SIG-M5 (cell line): ENCODE measurements around the gene ECE2.

ENCODE experiments used
- DNase-seq: peaks from one replicate; lab custom pipeline; 2025; lab: John Stamatoyannopoulos, UW

The ECE2 gene

DNA sequence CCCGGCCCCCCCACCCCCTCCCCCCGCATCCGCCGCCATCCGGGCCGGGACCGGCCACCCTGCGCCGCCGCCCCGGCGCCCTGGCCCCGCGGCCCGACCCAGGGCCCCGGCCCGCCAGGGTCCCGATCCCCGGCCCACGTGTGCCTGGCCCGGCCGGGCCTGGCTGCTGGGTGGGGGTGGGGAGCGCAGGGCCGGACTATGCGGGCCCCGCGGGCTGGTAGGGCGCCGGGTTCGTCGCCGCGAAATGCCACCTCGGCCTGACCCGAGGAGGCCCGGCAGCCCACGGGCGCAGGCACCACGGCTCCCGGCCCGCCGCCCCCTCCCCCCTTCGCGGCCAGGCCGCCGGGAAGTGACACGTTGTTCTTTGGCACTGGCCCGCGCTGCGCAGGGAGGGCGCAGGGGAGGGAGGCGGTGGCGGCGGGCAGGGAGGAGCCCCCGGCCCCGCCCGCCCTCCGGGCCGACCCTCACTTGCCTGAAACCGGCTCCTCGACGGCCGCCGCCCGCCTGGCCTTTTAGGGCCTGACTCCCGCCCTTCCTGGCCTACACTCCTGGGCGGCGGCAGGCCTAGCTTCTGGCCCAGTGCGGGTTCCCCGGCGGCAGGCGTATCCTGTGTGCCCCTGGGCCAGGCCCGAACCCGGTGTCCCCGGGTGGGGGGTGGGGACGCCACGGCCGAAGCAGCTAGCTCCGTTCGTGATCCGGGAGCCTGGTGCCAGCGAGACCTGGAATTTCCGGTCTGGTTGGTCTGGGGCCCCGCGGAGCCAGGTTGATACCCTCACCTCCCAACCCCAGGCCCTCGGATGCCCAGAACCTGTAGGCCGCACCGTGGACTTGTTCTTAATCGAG is 39.1 kb downstream of the ECE2 start:
- DNase-seq = no peak

DNA sequence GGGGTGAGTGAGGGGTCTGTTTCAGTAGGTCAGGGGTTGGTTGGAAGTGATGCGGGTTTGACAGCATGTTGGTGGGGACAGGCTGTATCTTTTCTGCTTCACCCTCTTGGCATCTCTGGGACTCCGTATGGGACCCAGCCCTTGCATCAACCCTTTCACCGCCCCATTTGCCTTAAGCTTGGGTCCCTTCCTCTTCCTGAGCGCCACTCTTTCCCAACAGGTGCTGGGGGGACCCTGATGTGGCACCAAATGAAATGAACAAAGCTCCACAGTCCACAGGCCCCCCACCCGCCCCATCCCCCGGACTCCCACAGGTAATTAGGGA is 39.7 kb downstream of the ECE2 start:
- DNase-seq = no peak

DNA sequence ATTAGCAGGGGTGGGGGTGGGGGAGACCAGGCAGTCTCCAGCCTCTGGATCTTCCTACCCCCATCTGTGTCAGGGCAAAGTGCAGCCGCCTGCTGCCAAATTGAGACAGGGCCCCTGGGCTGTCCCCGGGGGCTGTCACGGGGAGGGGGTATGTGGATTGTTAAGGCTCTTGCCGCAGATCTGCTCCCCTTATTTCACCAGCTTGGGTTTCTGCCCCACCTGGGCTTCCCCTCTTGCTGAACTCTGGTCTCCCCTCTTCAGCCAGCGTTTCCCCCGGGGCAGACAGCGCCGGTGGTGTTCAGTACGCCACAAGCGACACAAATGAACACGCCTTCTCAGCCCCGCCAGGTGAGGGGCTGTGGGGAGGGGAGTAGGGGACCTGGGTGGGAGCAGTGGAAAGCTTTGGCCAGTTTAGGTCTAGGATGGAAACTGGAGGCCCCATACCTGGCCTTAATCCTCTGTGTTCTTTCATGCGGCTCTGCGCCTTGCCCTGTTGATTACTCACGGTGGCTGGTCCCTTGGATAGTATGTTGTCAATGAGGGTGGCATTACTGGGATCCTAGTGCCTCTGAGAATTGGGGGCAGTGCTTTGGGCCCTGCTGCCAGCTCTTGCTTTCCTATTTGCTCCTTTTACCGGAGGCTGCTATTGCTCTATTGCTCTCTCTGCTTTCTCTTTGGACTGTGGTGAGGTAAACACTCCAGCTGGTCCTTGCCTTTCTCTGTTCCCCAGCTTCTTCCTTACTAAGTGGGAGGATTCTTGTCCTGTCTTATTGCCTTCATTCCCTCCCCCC is 40.2 kb downstream of the ECE2 start:
- no peak for DNase-seq

DNA sequence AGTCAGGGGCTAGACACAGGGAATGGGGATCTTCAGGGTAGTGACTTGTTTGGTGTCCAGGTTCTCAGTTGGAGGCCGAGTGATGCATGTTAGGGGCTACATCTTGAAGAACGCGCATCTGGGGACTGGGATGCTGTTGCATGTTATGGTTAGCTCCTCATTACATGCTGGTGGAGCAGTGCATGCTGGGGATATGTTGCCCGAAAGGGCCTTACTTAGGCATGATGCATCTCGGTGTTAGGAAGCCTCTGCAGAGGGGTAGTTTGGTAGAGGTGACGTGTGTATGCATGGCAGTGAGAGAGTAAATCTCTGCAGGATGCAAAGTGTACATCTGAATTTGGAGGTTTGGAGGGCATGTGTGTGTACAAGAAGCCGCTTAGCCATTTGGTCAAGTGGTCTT is 41.0 kb downstream of the ECE2 start:
- no peak for DNase-seq

DNA sequence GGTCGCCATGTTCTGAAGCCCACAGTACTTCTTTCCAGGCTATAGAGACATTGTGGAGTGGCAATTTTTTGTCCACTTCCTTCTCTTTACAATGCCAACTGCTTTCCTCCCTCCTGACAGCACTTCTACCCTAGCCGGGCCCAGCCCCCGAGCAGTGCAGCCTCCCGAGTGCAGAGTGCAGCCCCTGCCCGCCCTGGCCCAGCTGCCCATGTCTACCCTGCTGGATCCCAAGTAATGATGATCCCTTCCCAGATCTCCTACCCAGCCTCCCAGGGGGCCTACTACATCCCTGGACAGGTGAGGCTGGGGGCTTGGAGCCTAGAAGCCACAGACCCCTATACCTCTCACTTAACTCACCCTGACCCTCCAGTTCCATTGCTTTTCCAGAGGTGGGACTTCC is 41.4 kb downstream of the ECE2 start:
- DNase-seq = no peak

DNA sequence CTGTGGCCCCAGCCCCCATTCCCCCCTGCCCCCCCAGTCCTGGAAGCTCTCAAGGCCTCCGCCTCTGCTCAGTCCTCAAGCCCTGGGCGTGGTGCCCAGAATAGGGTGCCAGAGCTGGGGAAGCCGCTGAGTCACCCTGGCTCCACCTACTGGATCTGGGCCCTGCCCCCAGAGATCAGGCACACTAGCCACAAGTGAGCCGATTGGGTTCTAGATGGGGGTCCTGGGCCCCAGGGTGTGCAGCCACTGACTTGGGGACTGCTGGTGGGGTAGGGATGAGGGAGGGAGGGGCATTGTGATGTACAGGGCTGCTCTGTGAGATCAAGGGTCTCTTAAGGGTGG is 44.3 kb downstream of the ECE2 start:
- no peak for DNase-seq

DNA sequence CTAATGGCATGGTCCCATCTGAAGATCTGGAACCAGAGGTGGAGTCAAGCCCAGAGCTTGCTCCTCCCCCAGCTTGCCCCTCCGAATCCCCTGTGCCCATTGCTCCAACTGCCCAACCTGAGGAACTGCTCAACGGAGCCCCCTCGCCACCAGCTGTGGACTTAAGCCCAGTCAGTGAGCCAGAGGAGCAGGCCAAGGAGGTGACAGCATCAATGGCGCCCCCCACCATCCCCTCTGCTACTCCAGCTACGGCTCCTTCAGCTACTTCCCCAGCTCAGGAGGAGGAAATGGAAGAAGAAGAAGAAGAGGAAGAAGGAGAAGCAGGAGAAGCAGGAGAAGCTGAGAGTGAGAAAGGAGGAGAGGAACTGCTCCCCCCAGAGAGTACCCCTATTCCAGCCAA is 45.8 kb downstream of the ECE2 start:
- no peak for DNase-seq

DNA sequence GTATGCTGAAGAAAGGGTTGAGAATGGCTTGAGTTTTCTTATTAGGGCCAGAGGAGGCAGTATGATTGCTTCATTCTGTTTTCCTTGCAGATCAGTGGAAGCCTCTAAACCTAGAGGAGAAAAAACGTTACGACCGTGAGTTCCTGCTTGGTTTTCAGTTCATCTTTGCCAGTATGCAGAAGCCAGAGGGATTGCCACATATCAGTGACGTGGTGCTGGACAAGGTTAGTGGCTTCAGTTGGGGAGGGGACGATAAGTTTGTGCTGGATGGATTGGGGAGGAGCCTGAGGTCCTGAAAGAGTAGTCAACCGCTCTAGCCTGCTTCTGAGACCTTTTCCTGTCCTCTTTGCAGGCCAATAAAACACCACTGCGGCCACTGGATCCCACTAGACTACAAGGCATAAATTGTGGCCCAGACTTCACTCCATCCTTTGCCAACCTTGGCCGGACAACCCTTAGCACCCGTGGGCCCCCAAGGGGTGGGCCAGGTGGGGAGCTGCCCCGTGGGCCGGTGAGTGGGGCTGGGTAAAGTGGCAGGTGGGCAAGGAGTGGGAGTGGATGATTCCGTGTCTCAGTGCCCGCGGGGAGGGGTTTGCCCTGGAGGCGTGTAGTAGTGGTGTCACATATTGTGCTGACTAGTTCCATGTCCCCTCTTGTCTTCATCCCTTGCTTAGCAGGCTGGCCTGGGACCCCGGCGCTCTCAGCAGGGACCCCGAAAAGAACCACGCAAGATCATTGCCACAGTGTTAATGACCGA is 47.1 kb downstream of the ECE2 start:
- peak; percentile 60 for DNase-seq

DNA sequence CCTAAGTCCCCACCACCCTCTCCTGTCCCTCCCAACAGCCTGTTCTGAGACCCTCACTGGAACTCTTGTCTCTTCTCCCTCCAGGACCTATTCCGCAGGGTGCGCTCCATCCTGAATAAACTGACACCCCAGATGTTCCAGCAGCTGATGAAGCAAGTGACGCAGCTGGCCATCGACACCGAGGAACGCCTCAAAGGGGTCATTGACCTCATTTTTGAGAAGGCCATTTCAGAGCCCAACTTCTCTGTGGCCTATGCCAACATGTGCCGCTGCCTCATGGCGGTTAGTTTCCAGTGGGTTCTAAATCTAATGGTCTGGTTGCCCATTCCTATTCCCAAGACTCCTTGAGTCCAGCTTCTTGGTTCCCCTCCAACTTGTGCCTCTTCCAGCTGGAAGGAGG is 47.9 kb downstream of the ECE2 start:
- no peak for DNase-seq

DNA sequence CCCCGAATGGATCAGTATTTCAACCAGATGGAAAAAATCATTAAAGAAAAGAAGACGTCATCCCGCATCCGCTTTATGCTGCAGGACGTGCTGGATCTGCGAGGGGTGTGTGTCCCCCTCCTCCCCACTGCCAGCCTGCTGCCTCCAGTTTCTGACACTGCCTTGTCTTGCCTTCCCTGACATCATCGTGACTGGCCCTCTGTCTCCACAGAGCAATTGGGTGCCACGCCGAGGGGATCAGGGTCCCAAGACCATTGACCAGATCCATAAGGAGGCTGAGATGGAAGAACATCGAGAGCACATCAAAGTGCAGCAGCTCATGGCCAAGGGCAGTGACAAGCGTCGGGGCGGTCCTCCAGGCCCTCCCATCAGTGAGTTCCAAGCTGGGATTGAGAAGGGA is 49.4 kb downstream of the ECE2 start:
- no peak for DNase-seq

DNA sequence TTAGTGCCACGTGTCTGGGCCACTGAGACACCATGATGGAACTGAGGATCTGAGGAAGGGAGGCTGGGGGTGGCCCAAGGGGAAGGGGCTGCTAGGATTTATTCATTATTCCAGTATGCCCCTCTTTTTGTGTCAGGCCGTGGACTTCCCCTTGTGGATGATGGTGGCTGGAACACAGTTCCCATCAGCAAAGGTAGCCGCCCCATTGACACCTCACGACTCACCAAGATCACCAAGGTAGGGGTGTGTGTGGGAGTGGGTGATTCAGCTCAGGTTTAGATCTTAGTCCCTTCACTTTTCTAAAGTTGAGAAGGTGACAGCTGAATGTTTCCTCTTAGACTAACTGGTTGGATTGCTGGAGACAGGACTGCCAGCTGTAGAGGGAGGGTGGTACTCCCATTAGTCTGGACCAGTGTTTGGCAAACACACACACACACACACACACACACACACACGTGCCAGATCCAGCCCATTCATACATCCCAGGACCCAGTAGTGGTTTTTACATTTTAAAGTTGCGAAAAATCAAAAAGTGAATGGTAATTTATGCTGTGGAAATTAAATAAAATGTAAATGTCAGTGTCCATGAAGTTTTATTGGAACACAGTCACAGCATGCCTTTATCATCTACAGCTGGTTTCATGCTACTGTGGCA is 50.0 kb downstream of the ECE2 start:
- no peak for DNase-seq

DNA sequence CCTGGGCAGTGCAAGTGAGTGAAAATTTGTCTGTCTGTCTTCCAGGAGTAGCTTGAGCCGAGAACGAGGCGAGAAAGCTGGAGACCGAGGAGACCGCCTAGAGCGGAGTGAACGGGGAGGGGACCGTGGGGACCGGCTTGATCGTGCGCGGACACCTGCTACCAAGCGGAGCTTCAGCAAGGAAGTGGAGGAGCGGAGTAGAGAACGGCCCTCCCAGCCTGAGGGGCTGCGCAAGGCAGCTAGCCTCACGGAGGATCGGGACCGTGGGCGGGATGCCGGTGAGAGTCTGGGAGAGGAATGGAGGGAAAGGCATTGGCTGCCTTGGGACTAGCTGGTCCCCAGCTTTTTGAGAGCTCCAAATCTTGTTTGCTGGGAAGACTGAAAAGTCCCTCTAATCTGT is 51.3 kb downstream of the ECE2 start:
- DNase-seq = no peak

DNA sequence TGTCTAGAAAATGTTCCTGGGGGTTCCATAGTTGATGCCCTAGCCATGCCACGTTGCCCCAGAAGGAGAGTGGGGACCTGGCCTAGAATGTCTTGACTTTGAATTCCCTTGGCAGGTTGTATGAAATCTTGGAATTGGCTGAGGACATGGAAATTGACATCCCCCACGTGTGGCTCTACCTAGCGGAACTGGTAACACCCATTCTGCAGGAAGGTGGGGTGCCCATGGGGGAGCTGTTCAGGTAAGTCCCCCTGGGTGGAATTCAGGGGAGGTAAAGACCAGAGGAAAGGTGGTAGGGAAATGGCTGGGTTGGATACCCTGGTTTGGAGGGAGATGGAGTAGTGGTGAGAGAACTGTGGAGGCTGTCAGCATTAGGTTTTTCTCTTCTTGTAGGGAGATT is 52.7 kb downstream of the ECE2 start:
- DNase-seq = no peak

DNA sequence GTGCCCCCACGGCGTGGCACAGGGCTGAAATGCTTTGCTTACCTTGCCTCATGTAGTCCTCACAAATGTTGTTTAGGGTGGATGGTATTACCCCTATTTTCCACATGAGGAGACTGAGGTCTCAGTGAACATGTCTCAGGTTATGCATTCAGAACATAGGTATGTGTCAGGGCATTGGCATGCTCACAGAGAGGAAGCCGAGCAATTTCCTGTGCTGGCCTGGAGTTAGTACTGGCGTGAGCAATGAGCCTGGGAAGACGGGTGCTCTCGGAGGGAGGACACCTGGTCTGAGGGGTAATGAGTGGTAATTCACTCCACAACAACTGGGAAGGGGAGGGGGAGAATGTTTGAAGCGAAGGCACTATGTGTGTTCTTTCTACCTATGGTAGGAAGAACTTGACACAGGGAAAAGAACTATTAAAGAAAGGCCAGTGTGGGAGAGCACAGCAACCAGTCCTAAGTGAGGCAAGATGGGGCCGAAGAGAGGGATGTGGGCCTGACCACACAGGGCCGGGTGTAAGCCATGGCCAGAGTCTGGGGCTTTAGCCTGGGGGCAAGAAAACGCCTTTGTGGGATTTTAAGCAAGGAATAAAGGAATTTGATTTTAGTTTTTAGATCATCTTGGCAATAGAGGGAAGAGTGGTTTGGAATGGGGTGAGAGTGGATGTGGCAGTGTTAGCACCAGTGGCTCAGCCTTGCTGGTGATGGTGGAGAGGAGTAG is 56.7 kb downstream of the ECE2 start:
- DNase-seq = no peak

DNA sequence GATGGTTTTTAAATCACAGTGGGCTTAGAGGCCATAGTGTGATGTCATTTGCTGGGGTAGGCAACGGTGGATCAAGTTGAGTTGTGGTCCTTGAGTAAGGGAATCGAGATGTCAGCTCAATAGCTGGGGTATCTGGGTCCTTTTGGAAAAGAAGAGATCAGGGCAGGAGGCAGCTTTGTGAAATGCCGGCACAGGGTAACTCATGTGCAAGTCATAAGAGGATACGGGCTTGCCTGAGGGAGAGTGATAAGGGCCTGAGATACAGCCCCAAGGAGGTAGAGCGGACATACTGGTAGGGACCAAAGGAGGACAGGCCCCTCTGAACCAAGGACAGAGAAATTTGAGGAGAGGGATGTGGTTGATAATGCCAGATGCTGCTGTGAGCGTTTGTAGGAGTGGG is 57.4 kb downstream of the ECE2 start:
- no peak for DNase-seq

DNA sequence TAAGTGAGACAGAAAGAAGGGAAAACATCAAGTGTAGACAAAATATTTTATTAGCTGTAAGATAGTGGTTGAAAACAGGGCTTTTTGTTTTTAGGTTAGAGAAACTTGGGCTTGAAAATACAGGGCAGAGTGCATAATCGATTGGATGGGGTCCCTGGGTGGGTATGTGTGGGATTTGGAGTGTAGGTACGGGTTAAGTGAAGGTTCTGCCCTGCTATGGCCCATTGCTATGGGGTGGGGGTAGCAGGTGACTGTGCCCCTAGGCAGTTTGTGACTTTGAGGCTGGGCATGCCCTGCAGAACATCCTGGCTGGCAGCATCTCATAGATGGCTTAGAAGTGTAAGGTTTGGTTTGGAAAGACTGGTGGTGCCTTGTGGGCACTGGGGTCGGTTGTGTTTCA is 57.9 kb downstream of the ECE2 start:
- no peak for DNase-seq

DNA sequence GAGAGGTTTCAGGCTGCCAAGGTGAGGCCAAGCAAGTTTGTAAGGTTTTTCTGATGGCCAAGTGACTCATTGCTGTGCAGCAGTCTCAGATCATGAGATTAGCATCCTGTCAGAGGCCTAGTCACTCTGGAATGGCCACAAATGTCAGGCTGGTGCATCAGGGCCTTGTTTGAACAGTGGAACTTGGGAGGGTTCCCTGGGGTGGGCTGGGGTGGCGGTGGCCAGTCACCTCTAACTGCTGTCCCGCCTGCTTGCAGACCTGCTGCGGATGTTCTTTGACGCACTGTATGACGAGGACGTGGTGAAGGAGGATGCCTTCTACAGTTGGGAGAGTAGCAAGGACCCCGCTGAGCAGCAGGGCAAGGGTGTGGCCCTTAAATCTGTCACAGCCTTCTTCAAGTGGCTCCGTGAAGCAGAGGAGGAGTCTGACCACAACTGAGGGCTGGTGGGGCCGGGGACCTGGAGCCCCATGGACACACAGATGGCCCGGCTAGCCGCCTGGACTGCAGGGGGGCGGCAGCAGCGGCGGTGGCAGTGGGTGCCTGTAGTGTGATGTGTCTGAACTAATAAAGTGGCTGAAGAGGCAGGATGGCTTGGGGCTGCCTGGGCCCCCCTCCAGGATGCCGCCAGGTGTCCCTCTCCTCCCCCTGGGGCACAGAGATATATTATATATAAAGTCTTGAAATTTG is 58.8 kb downstream of the ECE2 start:
- no peak for DNase-seq

DNA sequence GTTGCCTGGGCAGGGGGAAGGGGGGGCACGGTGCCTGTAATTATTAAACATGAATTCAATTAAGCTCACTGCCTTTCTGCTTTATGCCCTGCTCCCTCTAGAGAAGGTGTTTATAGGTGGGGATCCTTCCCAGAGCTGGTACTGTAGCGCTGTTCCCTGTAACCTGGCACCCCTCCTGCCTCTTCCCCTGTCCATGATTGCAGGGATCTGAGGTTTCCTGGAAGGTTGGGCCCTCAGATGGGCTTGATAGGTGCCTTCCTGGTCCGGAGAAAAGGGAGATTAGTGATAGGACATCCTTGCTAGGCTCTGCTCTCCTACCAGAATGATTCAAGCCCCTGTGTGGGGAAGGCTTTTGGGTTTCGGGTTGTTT is 59.5 kb downstream of the ECE2 start:
- no peak for DNase-seq

DNA sequence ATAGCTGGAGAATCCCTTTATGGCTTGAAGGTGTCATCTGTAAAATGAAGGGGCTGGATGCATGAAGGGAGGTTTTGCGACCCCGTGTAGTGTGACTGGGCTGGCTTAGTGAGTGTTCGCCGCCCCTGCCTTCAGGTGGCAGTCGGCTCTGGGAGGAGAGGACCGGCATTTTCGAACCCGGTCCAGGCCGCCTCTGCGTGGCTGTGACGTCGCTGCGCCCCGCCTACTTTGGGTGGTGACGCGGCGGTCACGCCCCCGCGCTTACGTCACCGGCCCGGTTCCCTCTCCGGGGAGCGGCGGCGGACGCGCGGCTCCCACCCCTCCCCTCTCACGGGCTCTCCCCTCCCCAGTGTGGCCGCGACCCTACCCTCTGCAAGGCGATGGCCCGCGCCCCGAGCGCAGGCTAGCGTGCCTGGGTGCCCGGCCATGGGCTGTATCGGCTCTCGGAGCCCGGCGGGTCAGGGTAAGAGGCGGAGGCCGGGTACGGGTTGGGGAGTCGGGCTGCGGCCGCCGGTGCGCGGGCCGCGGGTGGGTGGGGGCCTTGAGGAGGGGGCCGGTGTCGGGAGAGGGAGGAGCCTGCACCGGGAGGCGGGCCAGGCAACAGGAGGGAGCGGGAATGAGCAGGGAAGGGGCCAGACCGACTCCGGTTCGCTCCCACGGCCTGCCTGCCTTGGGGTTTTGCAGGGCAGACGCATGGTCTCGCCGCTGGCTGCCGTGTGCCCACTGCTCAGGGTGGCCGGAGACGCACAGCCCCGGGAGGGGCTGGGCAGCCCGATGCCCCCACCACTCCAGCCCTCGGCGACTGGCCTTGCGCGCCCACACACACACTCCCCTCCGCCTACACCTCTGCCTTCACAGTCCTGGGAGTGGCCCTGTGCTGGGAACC is 60.1 kb downstream of the ECE2 start:
- no peak for DNase-seq
